Effector CD8-positive, alpha-beta T cell (primary cell): Measurements from ENCODE around the gene CACNB4.
"Not testable (repeated sequence)": the region's sequence is repeated elsewhere in the genome, so short reads cannot be mapped to it uniquely, and the experiment has no call there.

Source experiments
- DNase-seq: peaks from one replicate; lab custom pipeline; 2025; lab: John Stamatoyannopoulos, UW

The CACNB4 gene

GRCh38 chr2:152051436-152051835 is 47.4 kb downstream of the CACNB4 start:
- DNase-seq = no peak

DNA sequence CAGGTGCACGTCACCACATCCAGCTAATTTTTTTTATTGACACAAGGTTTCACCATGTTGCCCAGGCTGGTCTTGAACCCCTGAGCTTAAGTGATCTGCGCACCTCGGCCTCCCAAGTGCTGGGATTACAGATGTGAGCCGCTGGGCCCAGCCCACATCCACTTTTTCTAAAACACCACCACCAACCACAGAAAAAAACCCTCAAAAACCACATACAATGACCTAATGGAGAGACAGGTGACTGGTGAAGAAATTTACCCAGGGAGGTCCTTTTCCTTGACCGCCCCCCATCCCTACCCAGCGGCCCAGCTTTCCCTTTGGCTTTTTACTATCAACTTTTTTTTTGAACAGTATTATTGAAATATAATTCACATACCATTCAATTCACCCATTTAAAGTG is 47.9 kb downstream of the CACNB4 start:
- no peak for DNase-seq

- DNase-seq = no peak
Observed at GRCh38 chr2:152050341-152050740, 48.5 kb downstream of the CACNB4 start.

DNA sequence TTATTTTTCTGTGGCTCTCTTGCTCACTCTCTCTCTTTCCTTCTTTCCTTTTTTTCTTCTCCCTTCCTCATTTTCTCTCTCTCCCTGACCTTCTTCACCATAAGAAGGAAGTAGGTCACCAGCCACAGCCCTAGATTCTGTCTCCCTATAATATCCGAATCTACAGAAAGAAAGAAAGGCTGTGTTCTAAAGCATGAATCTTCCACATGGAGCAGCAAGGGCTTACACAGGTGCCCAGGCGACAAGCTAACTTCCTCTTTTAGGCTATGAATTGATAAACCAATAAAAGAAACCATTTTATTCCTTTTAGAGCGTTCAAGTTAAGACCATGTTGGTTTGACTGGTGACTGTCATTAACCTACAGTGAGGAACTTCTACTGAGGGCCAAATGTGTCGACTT is 49.3 kb downstream of the CACNB4 start:
- no peak for DNase-seq

- DNase-seq = no peak
Observed at GRCh38 chr2:152047824-152048471, 50.9 kb downstream of the CACNB4 start.

DNA sequence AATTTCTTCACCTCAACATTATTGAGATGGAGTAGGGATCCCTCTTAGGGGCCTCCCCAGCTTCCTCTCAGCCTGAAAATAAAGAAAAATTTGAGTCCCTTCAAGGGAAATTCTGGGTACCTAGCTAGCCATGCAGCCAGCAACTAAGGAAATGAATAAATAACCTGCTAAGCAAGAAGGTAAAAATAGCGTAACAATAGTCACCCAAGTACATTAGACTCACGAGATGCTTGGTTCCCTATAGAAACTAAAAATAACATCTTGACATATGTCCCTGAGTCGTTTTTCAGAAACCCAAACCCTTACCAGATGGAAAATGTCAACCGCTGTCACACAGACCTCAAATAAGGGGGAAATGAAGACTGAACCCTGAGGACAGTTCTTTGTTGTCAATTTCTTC is 51.9 kb downstream of the CACNB4 start:
- no peak for DNase-seq

DNA sequence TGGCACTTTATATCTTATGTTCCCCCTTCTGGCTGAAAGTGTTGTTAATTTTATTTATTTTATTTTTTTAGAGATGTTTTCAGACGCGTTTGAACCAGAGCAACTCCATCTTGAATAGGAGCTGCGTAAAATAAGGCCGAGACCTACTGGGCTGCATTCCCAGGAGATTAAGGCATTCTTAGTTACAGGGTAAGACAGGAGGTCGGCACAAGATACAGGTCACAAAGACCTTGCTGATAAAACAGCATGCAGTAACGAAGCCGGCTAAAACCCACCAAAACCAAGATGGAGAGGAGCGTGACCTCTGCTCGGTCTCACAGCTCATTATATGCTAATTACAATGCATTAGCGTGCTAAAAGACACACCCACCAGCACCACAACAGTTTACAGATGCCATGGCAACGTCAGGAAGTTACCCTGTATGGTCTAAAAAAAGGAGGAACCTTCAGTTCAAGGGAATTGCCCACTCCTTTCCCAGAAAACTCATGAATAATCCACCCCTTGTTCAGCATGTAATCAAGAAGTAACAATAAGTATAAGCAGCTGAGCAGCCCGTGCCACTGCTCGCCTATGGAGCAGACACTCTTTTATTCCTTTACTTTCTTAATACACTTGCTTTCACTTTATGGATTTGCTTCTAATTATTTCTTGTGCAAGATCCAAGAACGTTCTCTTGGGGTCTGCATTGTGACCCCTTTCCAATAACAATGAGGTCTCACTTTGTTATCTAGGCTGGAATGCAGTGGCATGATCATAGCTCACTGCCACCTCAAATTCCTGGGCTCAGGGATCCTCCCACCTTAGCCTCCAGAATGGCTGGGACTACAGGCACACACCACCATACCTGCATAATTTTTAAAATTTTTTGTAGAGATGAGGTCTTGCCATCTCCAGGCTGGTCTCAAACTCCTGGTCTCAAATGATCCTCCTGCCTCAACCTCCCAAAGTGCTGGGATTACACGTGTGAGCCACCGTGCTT is 55.9 kb downstream of the CACNB4 start:
- DNase-seq = no peak

DNA sequence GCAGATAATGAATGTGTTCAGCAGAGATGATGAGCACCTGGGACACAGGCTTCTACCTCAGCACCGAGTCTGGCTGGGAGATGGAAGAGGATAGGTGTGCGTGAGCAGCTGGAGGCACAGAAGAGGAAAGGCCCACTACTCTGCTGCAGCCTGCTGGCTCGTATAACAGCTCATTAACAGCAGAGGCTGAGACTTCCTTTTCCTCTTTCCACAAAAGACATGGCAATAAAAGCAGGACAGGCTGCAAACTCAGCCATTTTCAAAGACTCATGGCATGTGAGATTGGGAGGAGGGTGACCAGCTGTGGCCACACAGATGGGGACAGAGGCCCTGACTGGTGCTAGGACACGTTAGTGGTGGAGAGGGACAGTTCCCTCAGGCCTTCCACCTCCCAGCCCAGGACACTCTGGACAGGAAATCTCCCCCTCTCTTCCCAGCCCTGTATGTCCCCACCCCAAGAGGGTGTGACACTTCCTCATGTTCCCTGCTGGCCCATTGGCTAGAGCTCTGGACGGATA is 60.3 kb downstream of the CACNB4 start:
- no peak for DNase-seq

GRCh38 chr2:152037743-152038435 is 61.0 kb downstream of the CACNB4 start:
- no peak for DNase-seq

DNA sequence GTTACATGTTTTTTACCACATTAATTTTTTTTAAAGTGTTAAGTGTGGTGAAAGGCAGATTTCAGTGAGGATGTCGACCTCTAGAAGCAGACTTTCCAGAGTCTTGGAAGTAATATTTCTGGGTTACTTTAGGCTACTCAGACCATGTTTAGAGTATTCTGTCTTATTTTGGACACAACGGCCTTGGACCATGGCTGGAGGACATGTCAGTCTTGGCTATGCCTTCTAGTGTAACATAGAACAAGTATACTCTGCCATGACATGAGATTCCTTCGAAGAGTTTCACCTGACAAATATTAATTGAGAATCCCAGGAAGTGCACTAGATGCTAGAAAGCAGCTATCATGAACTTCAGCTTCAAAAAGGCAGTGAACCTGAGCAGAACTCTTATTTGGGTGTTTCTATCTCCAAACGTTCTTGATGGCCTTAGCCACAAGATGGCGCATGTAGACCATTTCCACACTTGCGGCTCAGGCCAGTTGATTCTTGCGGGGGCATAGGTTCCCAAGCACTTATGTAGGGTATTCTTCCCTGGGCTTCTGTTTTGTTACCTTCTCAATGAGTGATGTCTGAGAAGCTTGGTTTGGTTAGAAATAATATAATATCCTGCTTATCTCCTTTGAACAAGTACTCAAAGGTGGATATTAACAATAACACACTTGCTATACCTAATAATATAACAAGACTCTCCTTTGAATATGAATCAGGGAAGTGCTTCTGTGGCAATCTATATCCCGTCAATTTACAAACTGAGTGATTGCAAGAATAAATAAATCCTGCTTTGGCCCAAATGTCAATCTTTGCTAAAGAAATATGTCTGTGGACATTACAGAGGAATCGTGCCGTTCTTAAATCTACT is 62.0 kb downstream of the CACNB4 start:
- peak; percentile 24 for DNase-seq

DNA sequence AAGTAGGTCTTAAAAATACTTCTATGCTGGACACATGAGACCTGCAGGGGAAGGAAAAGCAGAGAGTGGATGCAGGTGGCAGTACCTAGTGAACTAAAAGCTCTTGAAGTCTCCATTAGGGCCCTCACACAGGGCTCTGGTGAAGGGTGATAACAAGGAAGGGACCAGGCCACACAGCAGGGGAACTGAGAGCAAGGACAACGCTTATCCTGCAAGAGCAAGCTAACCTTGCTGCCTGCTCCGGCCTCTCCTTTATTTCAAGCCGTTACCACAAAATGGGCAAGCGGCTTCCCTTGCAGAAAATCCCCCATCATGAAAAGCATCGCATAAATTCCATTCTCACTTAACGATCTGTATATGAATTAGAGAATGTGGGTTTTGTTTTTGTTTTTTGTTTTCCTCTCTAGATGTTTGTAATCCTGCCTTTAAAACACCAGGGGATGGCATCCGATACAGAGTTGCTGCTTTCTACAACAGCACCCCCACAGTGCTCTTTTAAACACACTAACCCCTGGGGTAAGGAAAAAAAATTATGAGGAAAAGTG is 64.5 kb downstream of the CACNB4 start:
- no peak for DNase-seq

- no peak for DNase-seq
Observed at GRCh38 chr2:152033011-152033925, 65.6 kb downstream of the CACNB4 start.

GRCh38 chr2:152031747-152032306 is 67.0 kb downstream of the CACNB4 start:
- DNase-seq = no peak

DNA sequence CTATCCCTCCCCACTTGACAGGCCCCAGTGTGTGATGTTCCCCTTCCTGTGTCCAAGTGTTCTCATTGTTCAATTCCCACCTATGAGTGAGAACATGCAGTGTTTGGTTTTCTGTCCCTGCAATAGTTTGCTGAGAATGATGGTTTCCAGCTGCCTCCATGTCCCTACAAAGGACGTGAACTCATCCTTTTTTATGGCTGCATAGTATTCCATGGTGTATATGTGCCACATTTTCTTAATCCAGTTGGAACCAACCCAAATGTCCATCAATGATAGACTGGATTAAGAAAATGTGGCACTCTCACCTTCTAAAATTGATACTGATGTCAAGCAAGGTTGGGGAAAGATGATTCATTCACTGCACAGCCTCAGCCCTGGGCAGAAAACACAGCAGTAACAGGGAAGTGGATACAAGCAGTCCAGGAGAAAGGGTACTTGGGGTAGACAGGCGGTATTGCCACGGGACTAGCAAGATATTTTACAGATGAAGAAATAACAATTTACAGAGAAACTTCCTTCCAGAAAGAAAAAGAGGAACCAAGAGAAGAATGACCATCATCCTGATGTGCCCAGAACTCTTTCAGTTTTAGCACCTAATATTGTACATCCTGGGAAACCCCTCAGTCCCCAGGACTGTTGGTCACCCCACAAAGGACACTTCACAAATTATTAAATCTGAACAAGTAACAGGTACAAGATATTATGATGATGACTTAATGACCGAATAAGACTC is 68.1 kb downstream of the CACNB4 start:
- DNase-seq = not testable (repeated sequence)

- no peak for DNase-seq
Observed at GRCh38 chr2:152028182-152028862, 70.5 kb downstream of the CACNB4 start.

DNA sequence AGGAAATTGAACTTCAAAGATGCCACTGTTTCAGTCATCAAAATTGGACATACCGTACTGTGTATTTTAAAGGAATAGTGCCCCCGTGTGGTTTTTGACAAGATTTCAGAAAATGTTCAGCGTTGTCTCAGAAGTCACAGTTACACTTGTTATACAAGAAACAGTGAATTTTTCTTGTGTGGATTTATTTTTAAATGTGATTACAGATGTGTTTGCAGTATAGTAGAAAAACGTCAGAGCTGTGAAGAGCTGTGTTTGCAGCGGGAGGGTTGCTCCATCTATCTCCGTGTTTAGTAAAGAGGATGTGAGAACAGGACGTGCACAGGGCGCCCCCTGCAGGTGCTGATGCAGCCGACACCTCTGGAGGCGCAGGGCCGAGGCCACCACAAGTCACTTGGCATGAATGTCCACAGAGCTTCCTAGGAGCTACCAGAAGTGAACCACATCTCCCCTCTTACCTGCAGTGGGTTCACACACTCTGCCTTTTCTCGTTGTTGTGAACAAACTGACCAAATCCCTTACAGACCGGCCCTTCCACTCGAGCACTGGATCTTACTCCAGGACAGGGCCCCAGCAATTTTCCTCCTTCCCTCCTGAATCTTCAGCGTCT is 73.1 kb downstream of the CACNB4 start:
- peak; percentile 53 for DNase-seq

DNA sequence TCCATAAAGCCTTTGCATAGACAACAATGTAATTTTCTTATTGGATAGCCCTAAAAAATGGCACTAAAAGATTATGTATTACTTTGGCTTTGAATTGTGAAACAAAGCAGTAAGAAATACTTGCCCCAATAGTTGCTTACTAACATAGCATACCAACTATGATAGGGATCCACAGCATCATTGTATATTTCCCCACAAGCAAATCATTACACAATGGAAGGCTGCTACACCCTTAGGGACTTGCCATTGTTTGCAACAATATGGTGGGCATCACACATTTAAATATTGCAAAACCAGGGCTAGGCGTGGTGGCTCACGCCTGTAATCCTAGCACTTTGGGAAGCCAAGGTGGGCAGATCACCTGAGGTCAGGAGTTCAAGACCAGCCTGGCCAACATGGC is 74.4 kb downstream of the CACNB4 start:
- DNase-seq = no peak

- no peak for DNase-seq
Observed at GRCh38 chr2:152022090-152022489, 76.8 kb downstream of the CACNB4 start.
